Glutamatergic neuron (in vitro differentiated cells): ENCODE data around the gene HTRA1. TPM values are rescaled to one million over a fixed set of nuclear protein-coding genes. Genes with fewer than 3 reads are reported as not detected.

Source experiments
- DNase-seq: peaks from one replicate; pipeline ENCODE4 v3.0.0; 2022
- H3K27ac Mint-ChIP-seq: one replicate; pipeline ENCODE4 v1.8.0; 2020; ENCODE audit warnings: mild to moderate bottlenecking, mixed read lengths, inconsistent platforms; ENCODE audit not compliant: unreplicated experiment
- H3K27me3 Mint-ChIP-seq: one replicate; pipeline ENCODE4 v1.8.0; 2020; ENCODE audit warnings: mild to moderate bottlenecking, moderate library complexity, mixed read lengths, inconsistent platforms; ENCODE audit not compliant: unreplicated experiment
- H3K36me3 Mint-ChIP-seq: one replicate; pipeline ENCODE4 v1.8.0; 2020; ENCODE audit warnings: mild to moderate bottlenecking, mixed read lengths, inconsistent platforms; ENCODE audit not compliant: unreplicated experiment
- H3K4me1 Mint-ChIP-seq: one replicate; pipeline ENCODE4 v1.8.0; 2020; ENCODE audit warnings: mild to moderate bottlenecking, low read depth, mixed read lengths, inconsistent platforms; ENCODE audit not compliant: unreplicated experiment
- H3K4me3 Mint-ChIP-seq: one replicate; pipeline ENCODE4 v1.8.0; 2020; ENCODE audit warnings: mild to moderate bottlenecking, mixed read lengths, inconsistent platforms; ENCODE audit not compliant: unreplicated experiment
- H3K9me3 Mint-ChIP-seq: one replicate; pipeline ENCODE4 v1.8.0; 2020; ENCODE audit warnings: mild to moderate bottlenecking, moderate library complexity, mixed read lengths, inconsistent platforms; ENCODE audit not compliant: unreplicated experiment
- total RNA-seq: library from RNA; stranded (reverse); fragmentation: NEBNext Ultra II Directional; extraction: Animal tissue kit (Norgen Biotek cat#: 25700); gene quantifications from one replicate; pipeline ENCODE4 v1.2.1, GENCODE V29; 2021; ENCODE audit not compliant: unreplicated experiment
- TF ChIP-seq, protein P1 (sequence below): fragments of 200-600 bp; sonication (generic); IDR thresholded peaks from one replicate; pipeline ENCODE4 v1.5.0; 2021; ENCODE audit not compliant: partially characterized antibody, unreplicated experiment

HTRA1 gene
- total RNA-seq, 1 donor from 2014 or later = 1.4 TPM

DNA sequence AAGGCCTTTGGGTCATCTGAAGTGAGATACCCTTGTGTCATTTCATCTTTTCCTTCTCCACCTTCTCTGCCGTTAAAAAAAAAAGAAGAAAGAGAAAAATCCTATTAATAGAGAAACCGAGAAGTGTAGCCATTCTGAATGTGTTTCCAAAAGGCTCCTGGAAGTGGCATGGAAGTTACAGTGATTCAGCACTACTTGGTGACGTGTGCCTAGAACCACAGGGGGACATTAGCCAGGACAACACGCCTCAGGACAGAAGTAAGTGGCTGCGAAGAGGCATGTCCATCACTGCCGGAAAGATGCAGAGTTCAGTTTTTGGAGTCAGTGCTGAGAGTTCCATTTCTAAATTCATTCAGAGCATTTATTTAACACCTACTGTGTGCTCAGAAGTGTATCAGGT is 6.3 kb downstream of the HTRA1 start:
- TF ChIP-seq, protein P1, sequence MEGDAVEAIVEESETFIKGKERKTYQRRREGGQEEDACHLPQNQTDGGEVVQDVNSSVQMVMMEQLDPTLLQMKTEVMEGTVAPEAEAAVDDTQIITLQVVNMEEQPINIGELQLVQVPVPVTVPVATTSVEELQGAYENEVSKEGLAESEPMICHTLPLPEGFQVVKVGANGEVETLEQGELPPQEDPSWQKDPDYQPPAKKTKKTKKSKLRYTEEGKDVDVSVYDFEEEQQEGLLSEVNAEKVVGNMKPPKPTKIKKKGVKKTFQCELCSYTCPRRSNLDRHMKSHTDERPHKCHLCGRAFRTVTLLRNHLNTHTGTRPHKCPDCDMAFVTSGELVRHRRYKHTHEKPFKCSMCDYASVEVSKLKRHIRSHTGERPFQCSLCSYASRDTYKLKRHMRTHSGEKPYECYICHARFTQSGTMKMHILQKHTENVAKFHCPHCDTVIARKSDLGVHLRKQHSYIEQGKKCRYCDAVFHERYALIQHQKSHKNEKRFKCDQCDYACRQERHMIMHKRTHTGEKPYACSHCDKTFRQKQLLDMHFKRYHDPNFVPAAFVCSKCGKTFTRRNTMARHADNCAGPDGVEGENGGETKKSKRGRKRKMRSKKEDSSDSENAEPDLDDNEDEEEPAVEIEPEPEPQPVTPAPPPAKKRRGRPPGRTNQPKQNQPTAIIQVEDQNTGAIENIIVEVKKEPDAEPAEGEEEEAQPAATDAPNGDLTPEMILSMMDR = no peak
- H3K9me3 Mint-ChIP-seq = peaks cover 7% of the 10 kb centered on the region
- no peak overlapping the region for H3K4me3 Mint-ChIP-seq
- H3K27ac Mint-ChIP-seq = no peak overlapping the region
- DNase-seq = no peak
- no peaks in the 10 kb centered on the region for H3K36me3 Mint-ChIP-seq
- peaks cover 2% of the 10 kb centered on the region for H3K4me1 Mint-ChIP-seq
- H3K27me3 Mint-ChIP-seq = peaks cover 14% of the 10 kb centered on the region

DNA sequence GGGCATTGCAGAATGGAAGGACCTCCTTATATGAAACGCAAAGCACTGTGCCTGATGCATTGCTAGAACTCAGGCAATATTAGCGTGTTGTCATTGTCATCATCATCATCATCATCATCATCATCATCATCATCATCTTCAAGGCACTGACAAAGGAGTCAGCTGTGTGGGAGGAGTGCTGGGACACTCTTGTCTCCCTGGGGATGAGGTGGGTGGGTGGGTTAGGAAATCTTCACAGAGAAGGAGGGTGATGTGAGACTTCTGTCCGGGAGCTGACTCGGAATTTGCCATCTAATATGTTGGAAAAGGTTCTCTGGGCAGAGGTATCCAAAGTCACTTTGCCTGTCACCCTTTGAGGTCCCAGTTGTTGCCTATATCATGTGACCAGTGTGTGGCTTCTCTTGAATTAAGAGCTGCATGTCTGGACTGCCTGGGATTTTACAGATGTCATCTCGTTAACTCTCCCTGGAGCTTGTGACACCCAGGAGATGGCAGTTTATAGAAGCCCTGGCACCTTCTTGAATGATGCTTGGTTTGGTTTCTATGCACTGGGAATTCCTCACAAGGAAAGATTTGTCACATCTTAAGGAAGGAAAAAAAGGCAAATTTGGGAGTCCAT is 7.1 kb downstream of the HTRA1 start:
- peaks cover 6% of the 10 kb centered on the region for H3K9me3 Mint-ChIP-seq
- TF ChIP-seq, protein P1 = no peak
- H3K4me1 Mint-ChIP-seq = no peaks in the 10 kb centered on the region
- H3K27me3 Mint-ChIP-seq = peaks cover 10% of the 10 kb centered on the region
- H3K36me3 Mint-ChIP-seq = no peaks in the 10 kb centered on the region
- no peak overlapping the region for H3K27ac Mint-ChIP-seq
- no peak for DNase-seq
- no peak overlapping the region for H3K4me3 Mint-ChIP-seq

DNA sequence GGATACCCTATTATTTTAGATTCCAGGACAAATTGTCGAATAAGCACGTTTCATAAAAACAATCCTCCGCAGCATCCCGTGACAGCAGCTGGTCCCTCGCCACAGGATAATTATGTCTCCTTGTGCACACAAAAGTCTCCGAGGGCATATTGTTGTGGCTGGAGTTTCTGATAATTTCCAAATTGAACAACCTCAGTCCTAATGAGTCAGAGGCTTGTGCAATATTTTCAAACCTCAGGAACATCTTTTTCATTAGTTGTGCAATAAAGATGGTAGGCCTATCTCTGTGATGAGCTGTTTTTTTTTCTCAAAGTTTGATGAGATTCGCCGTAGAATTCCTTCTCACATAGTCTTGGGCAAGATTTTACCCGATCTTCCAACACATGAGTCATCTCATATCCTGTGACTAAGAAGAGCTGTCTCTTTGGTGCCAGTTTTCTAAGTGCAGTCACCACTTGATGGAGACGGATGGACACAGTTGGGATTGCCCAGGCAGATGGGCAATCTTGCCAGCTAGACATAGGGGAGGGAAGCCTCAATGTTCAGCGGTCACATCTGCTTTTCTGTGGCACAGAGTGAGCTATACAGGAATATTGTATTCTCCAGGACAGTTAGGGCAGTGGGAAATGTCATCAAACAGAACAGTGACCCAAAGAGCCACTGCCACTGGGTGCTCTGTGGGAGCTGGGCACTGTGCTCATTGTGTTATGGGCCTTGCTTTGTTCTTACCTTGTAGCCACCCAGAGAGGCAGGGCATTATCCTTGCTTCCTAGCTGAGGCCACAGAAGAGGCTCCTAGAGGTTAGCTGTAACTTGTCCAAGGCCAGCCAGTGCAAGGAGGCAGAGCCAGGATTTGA is 7.8 kb downstream of the HTRA1 start:
- Mint-ChIP-seq H3K27ac (peak overlapping the region; percentile 8), H3K36me3 (no peaks in the 10 kb centered on the region), H3K4me3 (no peak overlapping the region), H3K27me3 (peaks cover 6% of the 10 kb centered on the region), H3K9me3 (no peaks in the 10 kb centered on the region), H3K4me1 (no peaks in the 10 kb centered on the region)
- DNase-seq = no peak
- TF ChIP-seq, protein P1 = no peak

DNA sequence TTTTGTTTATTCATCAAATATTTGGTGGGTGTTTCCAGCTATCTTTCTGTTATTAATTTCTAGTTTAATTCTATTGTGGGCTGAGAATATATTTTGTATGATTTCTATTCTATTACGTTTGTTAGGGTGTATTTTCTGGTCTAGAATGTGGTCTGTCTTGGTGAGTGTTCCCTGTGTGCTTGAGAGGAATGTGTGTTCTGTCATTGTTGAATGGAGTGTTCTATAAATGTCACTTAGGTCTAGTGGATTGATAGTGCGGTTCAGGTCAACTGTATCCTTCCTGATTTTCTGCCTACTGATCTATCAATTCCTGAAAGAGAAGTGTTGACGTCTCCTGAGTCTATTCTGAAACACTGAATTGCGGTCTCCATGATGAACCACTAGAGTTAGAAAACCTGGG is 8.5 kb downstream of the HTRA1 start:
- H3K27me3 Mint-ChIP-seq = peaks cover 4% of the 10 kb centered on the region
- TF ChIP-seq, protein P1 = no peak
- H3K36me3 Mint-ChIP-seq = no peaks in the 10 kb centered on the region
- DNase-seq = no peak
- no peak overlapping the region for H3K27ac Mint-ChIP-seq
- no peaks in the 10 kb centered on the region for H3K9me3 Mint-ChIP-seq
- H3K4me3 Mint-ChIP-seq = no peak overlapping the region
- peaks cover 6% of the 10 kb centered on the region for H3K4me1 Mint-ChIP-seq
